K562 (cell line): Measurements from ENCODE around the gene RGS7. TPM values are rescaled to one million over a fixed set of nuclear protein-coding genes. Genes with fewer than 3 reads are reported as not detected.

Experiments
- ATAC-seq: fragments of 200-7000 bp; cut with Tn5 transposase; 3 replicates; pipeline ENCODE4 v1.9.1; 2020; ENCODE audit warnings: moderate library complexity
- BruUV-seq: library from RNA; stranded (reverse); fragments of 400-500 nt; replicated peaks from 2 replicates; lab custom pipeline; 2021; lab: Mats Ljungman, UMichigan
- CTCF ChIA-PET: fragments of 300-600 bp; formaldehyde crosslinking; extraction: SDS; loops from one replicate; lab custom pipeline; 2021; ENCODE audit warnings: low intra/inter-chr PET ratio; lab: Yijun Ruan, JAX
- POLR2A ChIA-PET: fragments of 300-600, 350-650 bp; sonication (Branson Sonifier 250); formaldehyde crosslinking; extraction: SDS; loops from one replicate; lab custom pipeline; 2021; ENCODE audit warnings: antibody characterized with exemption, inconsistent platforms; lab: Yijun Ruan, JAX
- DNase-seq, 4 experiments: peaks; one replicate each; pipeline versions ENCODE4 v3.0.0 to v3.0.0-alpha.2; 2011 to 2018; ENCODE audit warnings: low spot score in 3 of 4, mixed read lengths in 3 of 4; ENCODE audit errors: extremely low read depth in 1 of 4
- FAIRE-seq: peaks from 2 replicates; lab custom pipeline; 2011; peaks lifted over from hg19 to GRCh38; lab: Jason Lieb, UNC
- H2AFZ ChIP-seq: 2 replicates; pipeline ENCODE4 v1.6.0; 2011; ENCODE audit warnings: low read depth, low read length, control low read depth, inconsistent platforms
- H3K27ac ChIP-seq: fragments of 200-600 bp; 3 replicates; pipeline ENCODE4 v1.8.0; 2011; ENCODE audit warnings: low read depth, mild to moderate bottlenecking, control low read depth, inconsistent platforms, low read length, moderate library complexity, mixed read lengths; ENCODE audit errors: extremely low read depth
- H3K27me3 ChIP-seq, 2 experiments: fragments of 300-600 bp in 1 of 2; 2 replicates in 1 of 2; 3 replicates in 1 of 2; pipeline versions ENCODE4 v1.6.0 to v1.8.0; 2011; ENCODE audit warnings: inconsistent platforms in 2 of 2, low read length in 2 of 2, mild to moderate bottlenecking in 1 of 2, mixed read lengths in 1 of 2, moderate library complexity in 1 of 2; ENCODE audit not compliant: control insufficient read depth in 2 of 2, insufficient read depth in 2 of 2
- H3K36me3 ChIP-seq: fragments of 300-600 bp; 3 replicates; pipeline ENCODE4 v1.8.0; 2011; ENCODE audit warnings: mild to moderate bottlenecking, low read length, inconsistent platforms; ENCODE audit not compliant: control insufficient read depth, insufficient read depth
- H3K4me1 ChIP-seq, 2 experiments: fragments of 200-600 bp in 1 of 2; replicated peaks in 1 of 2; 2 replicates in 1 of 2; 3 replicates in 1 of 2; pipeline versions ENCODE4 v1.5.1 to v1.8.0; 2011; ENCODE audit warnings: inconsistent platforms in 2 of 2, low read length in 2 of 2, mild to moderate bottlenecking in 1 of 2, mixed read lengths in 1 of 2, moderate library complexity in 1 of 2; ENCODE audit not compliant: control insufficient read depth in 2 of 2, insufficient read depth in 2 of 2
- H3K4me2 ChIP-seq: 2 replicates; pipeline ENCODE4 v1.6.1; 2011; ENCODE audit warnings: low read length, control low read depth, inconsistent platforms, mixed read lengths; ENCODE audit not compliant: insufficient read depth
- H3K4me3 ChIP-seq: fragments of 200-600 bp; sonication (generic), shearing (Covaris generic); 2 replicates; pipeline ENCODE4 v1.5.1; 2016; ENCODE audit warnings: control low read depth, inconsistent platforms
- H3K79me2 ChIP-seq: fragments of 200-600 bp; 3 replicates; pipeline ENCODE4 v1.8.0; 2011; ENCODE audit warnings: low read length, inconsistent platforms; ENCODE audit not compliant: control insufficient read depth, insufficient read depth
- H3K9ac ChIP-seq, 2 experiments: 2 replicates each; pipeline versions ENCODE4 v1.6.0 to v1.6.1; 2011; ENCODE audit warnings: low read depth in 2 of 2, low read length in 2 of 2, control low read depth in 1 of 2, inconsistent platforms in 1 of 2, mild to moderate bottlenecking in 1 of 2, mixed read lengths in 1 of 2; ENCODE audit not compliant: insufficient read depth in 1 of 2
- H3K9me1 ChIP-seq: one replicate; pipeline ENCODE4 v1.6.0; 2011; ENCODE audit warnings: inconsistent platforms, mild to moderate bottlenecking, low read length, moderate library complexity; ENCODE audit not compliant: control insufficient read depth, insufficient read depth
- H3K9me3 ChIP-seq: replicated peaks from 2 replicates; pipeline ENCODE4 v1.5.1; 2011; ENCODE audit warnings: low read depth, low read length, inconsistent platforms; ENCODE audit not compliant: control insufficient read depth, insufficient read depth
- H4K20me1 ChIP-seq: replicated peaks from 2 replicates; pipeline ENCODE4 v1.6.1; 2011; ENCODE audit warnings: low read length, inconsistent platforms, mixed read lengths; ENCODE audit not compliant: control insufficient read depth, insufficient read depth
- ARHGAP35 ChIP-seq: fragments of 450-650 bp; IDR thresholded peaks from 2 replicates; pipeline ENCODE4 v1.6.1; 2018; ENCODE audit not compliant: partially characterized antibody
- EP400 ChIP-seq: fragments of 450-650 bp; IDR thresholded peaks from 2 replicates; pipeline ENCODE4 v1.6.1; 2017; ENCODE audit warnings: antibody characterized with exemption, mild to moderate bottlenecking, moderate library complexity
- MAFK ChIP-seq: IDR thresholded peaks from 2 replicates; pipeline ENCODE4 v1.6.1; 2011; ENCODE audit warnings: low read length, improper control_type of control experiment
- PRMT5 ChIP-seq: sonication (generic); formaldehyde crosslinking; IDR thresholded peaks from 2 replicates; pipeline ENCODE4 v1.5.0; 2020; ENCODE audit warnings: missing genetic modification reagents
- TBL1XR1 ChIP-seq, 2 experiments: IDR thresholded peaks; 2 replicates each; pipeline ENCODE4 v1.6.1; 2012; ENCODE audit warnings: improper control_type of control experiment in 2 of 2, low read length in 2 of 2, mild to moderate bottlenecking in 1 of 2
- WGBS: fragments of 100-300 bp; shearing (Covaris generic); methylation state at CpG from one replicate; pipeline ENCODE4 v1.1.6; 2016; ENCODE audit warnings: low coverage, mixed read lengths; ENCODE audit not compliant: insufficient coverage; ENCODE audit errors: missing lambda C conversion rate; 5-methylcytosine and 5-hydroxymethylcytosine counted together
- in situ Hi-C: fragments of 300-500 bp; cut with MboI; formaldehyde crosslinking; loops from 4 replicates; pipeline ENCODE4 v1.15.0; 2018; ENCODE audit warnings: inconsistent platforms, mixed read lengths
- intact Hi-C: fragments of 100-400 bp; cut with micrococcal nuclease; formaldehyde crosslinking; loops from 2 replicates; pipeline ENCODE4 v1.14.2; 2022
- polyA plus RNA-seq, 8 experiments: library from polyadenylated mRNA; depleted of rRNA in 4 of 8; stranded (reverse) in 5 of 8; unstranded in 3 of 8; fragments of >200 nt; fragmentation: Nextera tagmentation in 2 of 8; fragmentation: Illumina TruSeq in 1 of 8; extraction: Ambion mirVana in 2 of 8; extraction: Trizol in 1 of 8; gene quantifications; 2 replicates each; pipeline versions ENCODE4 v1.2.1 to v1.2.3, GENCODE V29; 2011 to 2014; ENCODE audit warnings: inconsistent platforms in 1 of 8, missing spikeins in 1 of 8
- total RNA-seq, 7 experiments: library from RNA; depleted of rRNA in 6 of 7; stranded (reverse); fragments of >200 nt in 6 of 7; fragmentation: Illumina TruSeq in 2 of 7; extraction: Trizol in 2 of 7; gene quantifications; 2 replicates each; pipeline versions ENCODE4 v1.2.1 to v1.2.3, GENCODE V29; 2011 to 2021; ENCODE audit warnings: low replicate concordance in 1 of 7
- TF ChIP-seq, protein P1 (sequence below): sonication (generic); formaldehyde crosslinking; IDR thresholded peaks from 2 replicates; pipeline ENCODE4 v1.9.0; 2022; ENCODE audit warnings: mild to moderate bottlenecking, missing genetic modification reagents
- TF ChIP-seq, protein P2 (sequence below): fragments of 250-450 bp; sonication (Bioruptor Pico); IDR thresholded peaks from 2 replicates; pipeline ENCODE4 v1.8.0; 2022; ENCODE audit warnings: inconsistent platforms

RGS7 gene
- total and polyA plus RNA-seq, 9 of the 15 experiments (the other 6 are each of a cell fraction or from before 2014, with no cell fraction given): not detected

DNA sequence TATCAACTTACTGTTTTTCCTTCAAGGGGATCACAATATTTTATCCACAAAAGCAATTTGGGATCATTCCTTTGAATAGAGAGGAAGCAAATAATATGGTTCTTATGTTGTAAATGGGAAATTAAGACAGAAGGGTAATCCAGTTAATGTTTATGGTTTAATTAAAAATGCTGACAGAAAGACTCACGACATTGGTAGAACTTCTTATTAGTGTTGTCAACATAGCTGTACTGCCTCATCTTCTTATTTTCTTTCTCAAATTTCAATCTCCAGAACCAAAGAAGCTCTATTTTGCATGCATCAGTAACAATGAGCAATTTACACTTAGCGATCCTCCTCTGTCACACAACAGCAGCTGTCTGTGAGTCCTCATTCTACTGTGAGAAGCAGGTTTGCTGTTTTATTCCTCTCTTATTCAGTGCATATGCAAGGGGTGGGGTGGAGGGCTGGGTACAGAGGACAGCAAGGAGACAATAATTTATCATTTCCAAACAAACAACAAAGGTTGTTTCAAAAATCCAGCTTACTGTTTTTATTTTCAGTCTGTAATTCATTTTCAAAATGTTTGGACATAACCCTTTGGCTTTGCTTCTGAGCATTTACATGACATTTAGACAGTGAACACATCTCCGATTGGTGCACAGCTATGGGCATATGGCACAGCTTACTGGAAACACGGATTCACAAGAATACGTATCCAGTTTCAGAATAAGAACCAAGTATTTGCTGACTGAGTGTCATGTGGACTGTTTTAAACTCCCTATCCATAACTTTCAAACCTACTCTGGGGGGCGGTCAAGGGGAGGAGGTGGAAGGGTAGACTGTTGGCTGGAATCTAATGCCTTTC is 335.9 kb downstream of the RGS7 start (continued):
- TF ChIP-seq, protein P1, sequence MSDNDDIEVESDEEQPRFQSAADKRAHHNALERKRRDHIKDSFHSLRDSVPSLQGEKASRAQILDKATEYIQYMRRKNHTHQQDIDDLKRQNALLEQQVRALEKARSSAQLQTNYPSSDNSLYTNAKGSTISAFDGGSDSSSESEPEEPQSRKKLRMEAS: no peak
- TF ChIP-seq PRMT5 (CRISPR knock-in tag) (no peak), ARHGAP35 (no peak), TBL1XR1 (IDR thresholded peaks at IDR 0.05; ENCODE audit: low read length in 2 of 2) (no peak), MAFK (no peak)
- TF ChIP-seq, protein P2, sequence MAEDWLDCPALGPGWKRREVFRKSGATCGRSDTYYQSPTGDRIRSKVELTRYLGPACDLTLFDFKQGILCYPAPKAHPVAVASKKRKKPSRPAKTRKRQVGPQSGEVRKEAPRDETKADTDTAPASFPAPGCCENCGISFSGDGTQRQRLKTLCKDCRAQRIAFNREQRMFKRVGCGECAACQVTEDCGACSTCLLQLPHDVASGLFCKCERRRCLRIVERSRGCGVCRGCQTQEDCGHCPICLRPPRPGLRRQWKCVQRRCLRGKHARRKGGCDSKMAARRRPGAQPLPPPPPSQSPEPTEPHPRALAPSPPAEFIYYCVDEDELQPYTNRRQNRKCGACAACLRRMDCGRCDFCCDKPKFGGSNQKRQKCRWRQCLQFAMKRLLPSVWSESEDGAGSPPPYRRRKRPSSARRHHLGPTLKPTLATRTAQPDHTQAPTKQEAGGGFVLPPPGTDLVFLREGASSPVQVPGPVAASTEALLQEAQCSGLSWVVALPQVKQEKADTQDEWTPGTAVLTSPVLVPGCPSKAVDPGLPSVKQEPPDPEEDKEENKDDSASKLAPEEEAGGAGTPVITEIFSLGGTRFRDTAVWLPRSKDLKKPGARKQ (CRISPR knock-in tag): no peak

DNA sequence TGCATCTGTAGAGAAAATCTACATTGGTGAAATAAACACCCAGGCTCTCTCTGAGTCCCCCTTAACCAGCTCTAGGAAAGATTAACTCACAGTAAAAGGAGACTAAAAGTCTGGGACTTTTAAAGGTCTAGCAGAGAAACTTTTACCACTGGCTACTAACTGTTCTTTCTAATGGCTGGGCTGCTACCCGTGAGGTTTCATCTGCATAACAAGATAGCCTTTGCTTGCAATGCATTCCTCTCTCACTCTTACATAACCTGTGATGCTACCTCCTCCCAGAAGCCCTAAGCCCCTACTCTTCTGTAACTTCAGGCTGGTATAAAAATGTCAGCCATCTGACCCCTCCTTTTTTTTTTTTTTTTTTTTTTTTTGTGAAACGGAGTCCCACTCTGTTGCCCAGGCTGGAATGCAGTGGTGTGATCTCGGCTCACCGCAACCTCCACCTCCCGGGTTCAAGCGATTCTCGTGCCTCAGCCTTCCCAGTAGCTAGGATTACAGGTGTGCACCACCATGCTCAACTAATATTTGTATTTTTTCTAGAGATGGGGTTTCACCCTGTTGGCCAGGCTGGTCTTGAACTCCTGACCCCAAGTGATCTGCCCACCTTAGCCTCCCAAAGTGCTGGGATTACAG is 344.2 kb downstream of the RGS7 start:
- WGBS: 0% methylated on average over 1 of the region's 7 CpGs
- ChIA-PET POLR2A (no interaction called here), CTCF (no interaction called here)
- no peaks in the 10 kb centered on the region for H3K79me2 ChIP-seq
- H3K36me3 ChIP-seq: no peaks in the 10 kb centered on the region
- no peak overlapping the region for H2AFZ ChIP-seq
- no peak overlapping the region for H3K9ac ChIP-seq
- H3K4me3 ChIP-seq: no peak overlapping the region
- H3K27ac ChIP-seq: no peak overlapping the region
- in situ Hi-C loops (no loop called here), intact Hi-C loops (no loop called here)
- no peaks in the 10 kb centered on the region for H3K9me1 ChIP-seq
- no peaks in the 10 kb centered on the region for H3K27me3 ChIP-seq
- H3K4me1 ChIP-seq: no peaks in the 10 kb centered on the region
- H4K20me1 ChIP-seq: no peaks in the 10 kb centered on the region
- no peak for ATAC-seq
- H3K4me2 ChIP-seq: no peak overlapping the region
- BruUV-seq: no TSS peak
- FAIRE-seq: no peak
- no peaks in the 10 kb centered on the region for H3K9me3 ChIP-seq
- no peak for TF ChIP-seq EP400
- no peak for DNase-seq
